ENCODE data around the gene FAT1. TPM values are rescaled to one million over a fixed set of nuclear protein-coding genes. Genes with fewer than 3 reads are reported as not detected.

Gene FAT1
- total RNA-seq, 1 donor from 2014 or later: 173 TPM

- Histone ChIP-seq H3K27me3 (ENCODE audit: control insufficient read depth in 3 of 3, insufficient read depth in 3 of 3, low read length in 3 of 3) (no peaks in the 10 kb centered on the region), H3K36me3 (ENCODE audit: control insufficient read depth in 3 of 3, insufficient read depth in 3 of 3, low read length in 3 of 3) (no peaks in the 10 kb centered on the region), H3K9me3 (ENCODE audit: control insufficient read depth in 3 of 3, low read length in 3 of 3) (no peaks in the 10 kb centered on the region), H3K4me3 (ENCODE audit: low read length in 3 of 3) (no peak overlapping the region), H3K9ac (ENCODE audit: low read depth in 1 of 3, low read length in 3 of 3) (no peak overlapping the region), H3K27ac (ENCODE audit: low read depth, low read length) (no peak overlapping the region), H3K4me1 (ENCODE audit: control insufficient read depth in 3 of 3, insufficient read depth in 3 of 3, low read length in 3 of 3) (no peaks in the 10 kb centered on the region)
These were observed 10.6 kb upstream of the FAT1 start for GRCh38 chr4:186734251-186734650.

- H3K27me3 ChIP-seq (ENCODE audit: control insufficient read depth in 3 of 3, insufficient read depth in 3 of 3, low read length in 3 of 3): no peaks in the 10 kb centered on the region
- H3K27ac ChIP-seq (ENCODE audit: low read depth, low read length): no peak overlapping the region
- no peak overlapping the region for H3K9ac ChIP-seq (ENCODE audit: low read depth in 1 of 3, low read length in 3 of 3)
- H3K9me3 ChIP-seq (ENCODE audit: control insufficient read depth in 3 of 3, low read length in 3 of 3): no peaks in the 10 kb centered on the region
- H3K36me3 ChIP-seq (ENCODE audit: control insufficient read depth in 3 of 3, insufficient read depth in 3 of 3, low read length in 3 of 3): no peaks in the 10 kb centered on the region
- H3K4me1 ChIP-seq (ENCODE audit: control insufficient read depth in 3 of 3, insufficient read depth in 3 of 3, low read length in 3 of 3): no peaks in the 10 kb centered on the region
- H3K4me3 ChIP-seq (ENCODE audit: low read length in 3 of 3): no peak overlapping the region
These were observed 10.1 kb upstream of the FAT1 start for GRCh38 chr4:186733778-186734177.

GRCh38 chr4:186730621-186731020 lies 7.0 kb upstream of the FAT1 start:
- Histone ChIP-seq H3K27ac (ENCODE audit: low read depth, low read length) (no peak overlapping the region), H3K9ac (ENCODE audit: low read depth in 1 of 3, low read length in 3 of 3) (no peak overlapping the region), H3K9me3 (ENCODE audit: control insufficient read depth in 3 of 3, low read length in 3 of 3) (no peaks in the 10 kb centered on the region), H3K27me3 (ENCODE audit: control insufficient read depth in 3 of 3, insufficient read depth in 3 of 3, low read length in 3 of 3) (peaks cover under 1 to 22% (median 14%) of the 10 kb centered on the region in 3 donors), H3K4me1 (ENCODE audit: control insufficient read depth in 3 of 3, insufficient read depth in 3 of 3, low read length in 3 of 3) (peaks cover 6 to 8% (median 7%) of the 10 kb centered on the region in 3 donors), H3K4me3 (ENCODE audit: low read length in 3 of 3) (no peak overlapping the region), H3K36me3 (ENCODE audit: control insufficient read depth in 3 of 3, insufficient read depth in 3 of 3, low read length in 3 of 3) (no peaks in the 10 kb centered on the region)

- H3K9ac ChIP-seq (ENCODE audit: low read depth in 1 of 3, low read length in 3 of 3): no peak overlapping the region
- no peak overlapping the region for H3K27ac ChIP-seq (ENCODE audit: low read depth, low read length)
- H3K27me3 ChIP-seq (ENCODE audit: control insufficient read depth in 3 of 3, insufficient read depth in 3 of 3, low read length in 3 of 3): peaks cover 3 to 30% (median 21%) of the 10 kb centered on the region in 3 donors
- peaks cover 12 to 14% (median 13%) of the 10 kb centered on the region in 3 donors for H3K4me1 ChIP-seq (ENCODE audit: control insufficient read depth in 3 of 3, insufficient read depth in 3 of 3, low read length in 3 of 3)
- no peak overlapping the region for H3K4me3 ChIP-seq (ENCODE audit: low read length in 3 of 3)
- no peaks in the 10 kb centered on the region for H3K9me3 ChIP-seq (ENCODE audit: control insufficient read depth in 3 of 3, low read length in 3 of 3)
- H3K36me3 ChIP-seq (ENCODE audit: control insufficient read depth in 3 of 3, insufficient read depth in 3 of 3, low read length in 3 of 3): no peaks in the 10 kb centered on the region
These were observed 6.2 kb upstream of the FAT1 start for GRCh38 chr4:186729856-186730255.

DNA sequence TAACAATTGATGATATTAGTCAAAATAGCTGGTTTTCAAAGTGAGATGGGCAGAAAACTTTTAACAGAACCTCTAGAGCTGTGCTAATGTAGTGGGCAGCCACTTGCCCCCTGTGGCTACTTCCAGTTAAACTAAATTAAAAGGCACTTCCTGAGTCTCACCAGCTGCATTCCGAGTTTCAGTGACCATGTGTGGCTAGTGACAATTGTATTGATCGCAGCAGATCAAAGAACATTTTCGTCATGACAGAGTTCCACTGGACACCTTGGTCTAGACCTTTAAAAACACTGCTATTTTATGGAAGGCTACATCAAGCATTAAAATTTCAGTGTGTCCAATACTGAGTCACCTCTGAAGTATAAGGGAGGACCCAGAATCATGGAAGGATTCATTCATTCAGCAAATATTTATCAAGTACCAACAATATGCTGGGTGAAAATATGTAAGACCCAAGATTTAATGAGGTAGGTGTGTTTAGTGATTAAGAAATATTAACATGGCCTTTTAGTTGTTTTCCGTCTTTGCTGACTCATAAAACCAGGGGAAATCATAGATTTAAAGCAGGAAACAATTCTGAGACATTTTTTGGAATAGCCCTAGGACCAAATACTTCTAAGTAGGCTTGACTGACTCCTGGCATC lies 5.1 kb upstream of the FAT1 start:
- peaks cover 15 to 17% (median 16%) of the 10 kb centered on the region in 3 donors for H3K4me1 ChIP-seq (ENCODE audit: control insufficient read depth in 3 of 3, insufficient read depth in 3 of 3, low read length in 3 of 3)
- no peak overlapping the region for H3K4me3 ChIP-seq (ENCODE audit: low read length in 3 of 3)
- H3K36me3 ChIP-seq (ENCODE audit: control insufficient read depth in 3 of 3, insufficient read depth in 3 of 3, low read length in 3 of 3): no peaks in the 10 kb centered on the region
- no peak overlapping the region for H3K27ac ChIP-seq (ENCODE audit: low read depth, low read length)
- no peak overlapping the region for H3K9ac ChIP-seq (ENCODE audit: low read depth in 1 of 3, low read length in 3 of 3)
- peaks cover 3 to 34% (median 30%) of the 10 kb centered on the region in 3 donors for H3K27me3 ChIP-seq (ENCODE audit: control insufficient read depth in 3 of 3, insufficient read depth in 3 of 3, low read length in 3 of 3)
- no peaks in the 10 kb centered on the region for H3K9me3 ChIP-seq (ENCODE audit: control insufficient read depth in 3 of 3, low read length in 3 of 3)

GRCh38 chr4:186727977-186728519 lies 4.4 kb upstream of the FAT1 start:
- peaks cover 3 to 37% (median 35%) of the 10 kb centered on the region in 3 donors for H3K27me3 ChIP-seq (ENCODE audit: control insufficient read depth in 3 of 3, insufficient read depth in 3 of 3, low read length in 3 of 3)
- peaks cover 15 to 17% (median 17%) of the 10 kb centered on the region in 3 donors for H3K4me1 ChIP-seq (ENCODE audit: control insufficient read depth in 3 of 3, insufficient read depth in 3 of 3, low read length in 3 of 3)
- no peak overlapping the region for H3K4me3 ChIP-seq (ENCODE audit: low read length in 3 of 3)
- no peak overlapping the region for H3K27ac ChIP-seq (ENCODE audit: low read depth, low read length)
- no peaks in the 10 kb centered on the region for H3K9me3 ChIP-seq (ENCODE audit: control insufficient read depth in 3 of 3, low read length in 3 of 3)
- no peak overlapping the region for H3K9ac ChIP-seq (ENCODE audit: low read depth in 1 of 3, low read length in 3 of 3)
- no peaks in the 10 kb centered on the region for H3K36me3 ChIP-seq (ENCODE audit: control insufficient read depth in 3 of 3, insufficient read depth in 3 of 3, low read length in 3 of 3)

DNA sequence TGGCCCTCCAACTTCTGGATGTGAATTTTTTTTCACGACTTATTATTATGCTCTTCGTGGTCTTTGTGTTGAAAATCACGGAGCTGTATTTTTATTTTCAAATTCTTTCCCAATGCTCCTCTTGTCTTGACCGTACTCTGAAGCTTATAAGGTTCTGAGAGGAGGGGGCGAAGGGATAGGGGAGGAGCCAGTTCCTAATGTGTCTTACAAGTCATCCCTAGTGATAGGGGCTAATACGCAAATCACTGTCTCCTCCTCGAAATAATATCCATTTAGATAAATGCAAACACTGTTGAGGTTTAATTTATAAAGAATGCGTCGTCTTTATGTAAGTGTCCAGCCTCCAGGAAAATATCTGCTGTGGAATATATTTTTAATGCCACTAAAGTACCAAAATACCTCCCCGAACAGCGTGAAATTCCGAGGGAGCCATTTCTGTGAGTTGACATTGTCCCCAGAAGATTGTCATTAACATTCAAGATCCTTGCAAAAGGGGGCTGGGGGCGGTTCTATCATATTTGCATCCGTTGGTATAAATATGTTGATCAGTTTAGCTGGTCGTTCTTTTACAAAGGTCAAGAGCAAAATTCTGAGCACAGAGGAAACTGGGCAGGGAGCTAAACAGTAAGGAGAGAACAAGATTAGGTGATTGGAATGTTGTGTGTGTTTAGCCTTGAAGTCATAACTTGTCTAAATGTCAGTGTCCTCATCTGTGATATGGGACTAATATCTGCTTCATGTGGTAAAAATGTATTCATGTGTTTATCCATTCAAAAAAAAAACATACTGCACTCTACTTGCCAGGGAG lies 3.7 kb upstream of the FAT1 start:
- H3K27me3 ChIP-seq (ENCODE audit: control insufficient read depth in 3 of 3, insufficient read depth in 3 of 3, low read length in 3 of 3): peaks cover 3 to 41% (median 39%) of the 10 kb centered on the region in 3 donors
- H3K36me3 ChIP-seq (ENCODE audit: control insufficient read depth in 3 of 3, insufficient read depth in 3 of 3, low read length in 3 of 3): no peaks in the 10 kb centered on the region
- H3K4me3 ChIP-seq (ENCODE audit: low read length in 3 of 3): peak overlapping the region; percentile 66 to 74 (median 69)
- H3K9me3 ChIP-seq (ENCODE audit: control insufficient read depth in 3 of 3, low read length in 3 of 3): no peaks in the 10 kb centered on the region
- H3K27ac ChIP-seq (ENCODE audit: low read depth, low read length): no peak overlapping the region
- H3K4me1 ChIP-seq (ENCODE audit: control insufficient read depth in 3 of 3, insufficient read depth in 3 of 3, low read length in 3 of 3): peaks cover 15 to 19% (median 17%) of the 10 kb centered on the region in 3 donors
- peak overlapping the region in 2 of 3 donors; percentile 66 to 72 for H3K9ac ChIP-seq (ENCODE audit: low read depth in 1 of 3, low read length in 3 of 3)

- H3K9ac ChIP-seq (ENCODE audit: low read depth in 1 of 3, low read length in 3 of 3): peak overlapping the region; percentile 66 to 72 (median 67)
- H3K36me3 ChIP-seq (ENCODE audit: control insufficient read depth in 3 of 3, insufficient read depth in 3 of 3, low read length in 3 of 3): no peaks in the 10 kb centered on the region
- H3K9me3 ChIP-seq (ENCODE audit: control insufficient read depth in 3 of 3, low read length in 3 of 3): no peaks in the 10 kb centered on the region
- H3K4me1 ChIP-seq (ENCODE audit: control insufficient read depth in 3 of 3, insufficient read depth in 3 of 3, low read length in 3 of 3): peaks cover 15 to 19% (median 17%) of the 10 kb centered on the region in 3 donors
- peak overlapping the region; percentile 77 for H3K27ac ChIP-seq (ENCODE audit: low read depth, low read length)
- peaks cover 3 to 46% (median 39%) of the 10 kb centered on the region in 3 donors for H3K27me3 ChIP-seq (ENCODE audit: control insufficient read depth in 3 of 3, insufficient read depth in 3 of 3, low read length in 3 of 3)
- H3K4me3 ChIP-seq (ENCODE audit: low read length in 3 of 3): peak overlapping the region; percentile 66 to 83 (median 74)
These were observed 2.9 kb upstream of the FAT1 start for GRCh38 chr4:186726426-186727168.

GRCh38 chr4:186725469-186726425 lies 2.1 kb upstream of the FAT1 start:
- H3K27me3 ChIP-seq (ENCODE audit: control insufficient read depth in 3 of 3, insufficient read depth in 3 of 3, low read length in 3 of 3): peaks cover 3 to 48% (median 39%) of the 10 kb centered on the region in 3 donors
- no peaks in the 10 kb centered on the region for H3K9me3 ChIP-seq (ENCODE audit: control insufficient read depth in 3 of 3, low read length in 3 of 3)
- peak overlapping the region; percentile 66 to 83 (median 74) for H3K4me3 ChIP-seq (ENCODE audit: low read length in 3 of 3)
- H3K27ac ChIP-seq (ENCODE audit: low read depth, low read length): peak overlapping the region; percentile 77
- peaks cover 15 to 19% (median 17%) of the 10 kb centered on the region in 3 donors for H3K4me1 ChIP-seq (ENCODE audit: control insufficient read depth in 3 of 3, insufficient read depth in 3 of 3, low read length in 3 of 3)
- peak overlapping the region; percentile 63 to 70 (median 66) for H3K9ac ChIP-seq (ENCODE audit: low read depth in 1 of 3, low read length in 3 of 3)
- no peaks in the 10 kb centered on the region for H3K36me3 ChIP-seq (ENCODE audit: control insufficient read depth in 3 of 3, insufficient read depth in 3 of 3, low read length in 3 of 3)

Measured in skeletal muscle tissue (tissue), 4 donors.